ENCODE measurements around the gene CDC25A. TPM values are rescaled to one million over a fixed set of nuclear protein-coding genes. Genes with fewer than 3 reads are reported as not detected.
A peak's percentile ranks its signal among the peaks of the same experiment; 100 is the strongest.

Gene CDC25A
- total RNA-seq, 2 donors from 2014 or later, result 40.4 to 50.9 TPM

DNA sequence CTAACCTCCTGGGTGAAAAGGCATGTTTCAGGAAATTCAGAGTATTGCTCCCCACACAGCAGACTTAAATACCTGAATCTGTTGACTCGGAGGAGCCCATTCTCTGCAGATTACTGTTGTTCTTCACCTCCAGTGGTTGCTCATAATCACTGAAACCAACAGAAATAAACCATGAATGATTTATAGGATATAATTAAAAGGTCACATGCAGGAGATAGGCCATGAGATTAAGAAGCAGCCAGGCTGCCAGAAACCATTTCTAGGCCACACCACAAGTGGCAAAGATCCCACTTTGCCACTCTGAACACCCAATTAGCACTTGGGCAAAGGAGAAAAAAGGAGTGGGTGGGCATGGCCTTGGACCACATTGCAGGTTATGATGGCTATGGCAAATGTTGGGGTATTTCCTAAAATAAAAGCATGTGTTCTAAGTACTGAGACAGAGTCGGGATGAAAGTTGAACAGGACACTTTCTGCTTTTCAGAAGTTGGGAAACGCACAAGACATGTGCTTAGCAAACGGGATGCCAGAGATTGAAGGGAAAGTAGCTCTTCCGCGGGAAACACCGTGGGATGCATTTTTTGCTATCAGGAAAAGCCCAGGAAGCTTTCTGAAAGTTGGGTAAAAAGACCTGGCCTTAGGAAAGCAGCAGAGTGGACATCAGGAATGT is 1.5 kb downstream of the CDC25A start:
- H3K27me3 Mint-ChIP-seq (ENCODE audit: insufficient read depth), result no peaks in the 10 kb centered on the region

DNA sequence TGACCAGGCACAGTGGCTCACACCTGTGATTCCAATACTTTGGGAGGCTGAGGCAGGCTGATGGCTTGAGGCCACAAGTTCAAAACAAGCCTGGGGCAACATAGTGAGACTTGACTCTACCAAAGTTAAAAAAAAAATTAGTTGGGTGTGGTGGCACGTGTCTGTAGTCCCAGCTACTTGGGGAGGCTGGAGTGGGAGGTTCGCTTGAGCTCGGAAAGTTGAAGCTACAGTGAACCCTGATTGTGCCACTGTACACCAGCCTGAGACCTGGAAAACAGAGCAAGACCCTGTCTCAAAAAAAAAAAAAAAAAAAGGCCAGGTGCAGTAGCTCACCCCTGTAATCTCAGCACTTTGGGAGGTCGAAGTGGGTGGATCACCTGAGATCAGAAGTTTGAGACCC is 3.1 kb downstream of the CDC25A start:
- WGBS, 2 experiments (ENCODE audit: insufficient coverage in 1 of 2, insufficient read length in 1 of 2), result 90 to 100% methylated on average over 1 to 4 of the region's 4 CpGs
- Histone ChIP-seq H3K27ac (ENCODE audit: low read depth, low read length) (no peak overlapping the region), H3K9ac (ENCODE audit: extremely low read depth, low read length, poor library complexity, severe bottlenecking) (no peak overlapping the region), H3K4me1 (ENCODE audit: control insufficient read depth, insufficient read depth, low read length) (peaks cover 30% of the 10 kb centered on the region), H3K36me3 (ENCODE audit: control insufficient read depth, insufficient read depth, low read length) (peaks cover 60% of the 10 kb centered on the region), H3K9me3 (ENCODE audit: control insufficient read depth, low read length) (no peaks in the 10 kb centered on the region), H3K27me3 (ENCODE audit: control insufficient read depth, insufficient read depth, low read length, poor library complexity, severe bottlenecking) (no peaks in the 10 kb centered on the region), H3K4me3 (ENCODE audit: low read length) (peak overlapping the region; percentile 91)
- TF ChIP-seq, protein P1, sequence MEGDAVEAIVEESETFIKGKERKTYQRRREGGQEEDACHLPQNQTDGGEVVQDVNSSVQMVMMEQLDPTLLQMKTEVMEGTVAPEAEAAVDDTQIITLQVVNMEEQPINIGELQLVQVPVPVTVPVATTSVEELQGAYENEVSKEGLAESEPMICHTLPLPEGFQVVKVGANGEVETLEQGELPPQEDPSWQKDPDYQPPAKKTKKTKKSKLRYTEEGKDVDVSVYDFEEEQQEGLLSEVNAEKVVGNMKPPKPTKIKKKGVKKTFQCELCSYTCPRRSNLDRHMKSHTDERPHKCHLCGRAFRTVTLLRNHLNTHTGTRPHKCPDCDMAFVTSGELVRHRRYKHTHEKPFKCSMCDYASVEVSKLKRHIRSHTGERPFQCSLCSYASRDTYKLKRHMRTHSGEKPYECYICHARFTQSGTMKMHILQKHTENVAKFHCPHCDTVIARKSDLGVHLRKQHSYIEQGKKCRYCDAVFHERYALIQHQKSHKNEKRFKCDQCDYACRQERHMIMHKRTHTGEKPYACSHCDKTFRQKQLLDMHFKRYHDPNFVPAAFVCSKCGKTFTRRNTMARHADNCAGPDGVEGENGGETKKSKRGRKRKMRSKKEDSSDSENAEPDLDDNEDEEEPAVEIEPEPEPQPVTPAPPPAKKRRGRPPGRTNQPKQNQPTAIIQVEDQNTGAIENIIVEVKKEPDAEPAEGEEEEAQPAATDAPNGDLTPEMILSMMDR (conservative IDR thresholded peaks at IDR 0.05), result no peak
- peak overlapping the region; percentile 21 for H3K27ac Mint-ChIP-seq
- peaks cover 57% of the 10 kb centered on the region for H3K4me1 Mint-ChIP-seq
- H3K27me3 Mint-ChIP-seq (ENCODE audit: insufficient read depth), result no peaks in the 10 kb centered on the region
- H3K4me3 Mint-ChIP-seq, result no peak overlapping the region
- peaks cover 61% of the 10 kb centered on the region for H3K36me3 Mint-ChIP-seq (ENCODE audit: low read depth)
- DNase-seq, result no peak
- H3K9me3 Mint-ChIP-seq, result no peaks in the 10 kb centered on the region

More for the DNA sequence above, 1.5 kb downstream of the CDC25A start:
- DNase-seq, result no peak
- Histone ChIP-seq H3K4me1 (ENCODE audit: control insufficient read depth, insufficient read depth, low read length) (peaks cover 25% of the 10 kb centered on the region), H3K9me3 (ENCODE audit: control insufficient read depth, low read length) (no peaks in the 10 kb centered on the region), H3K9ac (ENCODE audit: extremely low read depth, low read length, poor library complexity, severe bottlenecking) (peak overlapping the region; percentile 84), H3K27me3 (ENCODE audit: control insufficient read depth, insufficient read depth, low read length, poor library complexity, severe bottlenecking) (no peaks in the 10 kb centered on the region), H3K4me3 (ENCODE audit: low read length) (peak overlapping the region; percentile 91), H3K36me3 (ENCODE audit: control insufficient read depth, insufficient read depth, low read length) (peaks cover 46% of the 10 kb centered on the region), H3K27ac (ENCODE audit: low read depth, low read length) (no peak overlapping the region)
- TF ChIP-seq, protein P1 (conservative IDR thresholded peaks at IDR 0.05), result no peak
- Mint-ChIP-seq H3K4me3 (peak overlapping the region; percentile 76), H3K9me3 (no peaks in the 10 kb centered on the region), H3K27ac (peak overlapping the region; percentile 85), H3K4me1 (peaks cover 52% of the 10 kb centered on the region), H3K36me3 (ENCODE audit: low read depth) (peaks cover 47% of the 10 kb centered on the region)
- WGBS, 2 experiments (ENCODE audit: insufficient coverage in 1 of 2, insufficient read length in 1 of 2), result 18 to 20% methylated on average over 7 of the region's 7 CpGs

DNA sequence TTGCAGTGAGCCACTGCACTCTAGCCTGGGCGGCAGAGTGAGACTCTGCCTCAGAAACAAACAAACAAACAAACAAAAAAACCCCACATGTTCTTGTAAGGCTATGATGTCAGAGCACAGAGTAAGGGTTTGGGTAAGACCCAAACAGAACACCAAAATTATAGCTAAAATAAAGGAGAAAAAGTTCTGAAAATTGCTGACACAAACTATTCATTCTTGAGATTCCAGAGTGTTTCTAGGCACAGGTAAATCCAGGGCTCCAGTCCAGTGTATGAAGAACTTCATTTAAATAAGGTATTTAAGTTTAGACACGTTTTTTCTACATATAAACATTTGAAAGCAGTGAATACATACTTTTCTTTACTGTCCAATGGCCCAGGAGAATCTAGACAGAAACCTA is 3.9 kb downstream of the CDC25A start:
- TF ChIP-seq, protein P1 (conservative IDR thresholded peaks at IDR 0.05), result no peak

More for the DNA sequence above, 3.9 kb downstream of the CDC25A start:
- no peak overlapping the region for H3K27ac ChIP-seq (ENCODE audit: low read depth, low read length)
- H3K9me3 ChIP-seq (ENCODE audit: control insufficient read depth, low read length), result no peaks in the 10 kb centered on the region
- Mint-ChIP-seq H3K9me3 (no peaks in the 10 kb centered on the region), H3K27ac (peak overlapping the region; percentile 82), H3K4me3 (no peak overlapping the region), H3K27me3 (ENCODE audit: insufficient read depth) (no peaks in the 10 kb centered on the region), H3K36me3 (ENCODE audit: low read depth) (peaks cover 67% of the 10 kb centered on the region), H3K4me1 (peaks cover 57% of the 10 kb centered on the region)
- H3K36me3 ChIP-seq (ENCODE audit: control insufficient read depth, insufficient read depth, low read length), result peaks cover 66% of the 10 kb centered on the region
- 100% methylated on average over 2 of the region's 2 CpGs; no CpG with 5 or more reads in 1 of the 2 experiments for WGBS, 2 experiments (ENCODE audit: insufficient coverage in 1 of 2, insufficient read length in 1 of 2)
- peaks cover 30% of the 10 kb centered on the region for H3K4me1 ChIP-seq (ENCODE audit: control insufficient read depth, insufficient read depth, low read length)
- H3K27me3 ChIP-seq (ENCODE audit: control insufficient read depth, insufficient read depth, low read length, poor library complexity, severe bottlenecking), result no peaks in the 10 kb centered on the region
- no peak for DNase-seq
- no peak overlapping the region for H3K4me3 ChIP-seq (ENCODE audit: low read length)
- no peak overlapping the region for H3K9ac ChIP-seq (ENCODE audit: extremely low read depth, low read length, poor library complexity, severe bottlenecking)
